GM12878 (cell line): ENCODE data around the gene DNAI7. TPM values are rescaled to one million over a fixed set of nuclear protein-coding genes. Genes with fewer than 3 reads are reported as not detected.

Experiments
- ATAC-seq: fragments of 200-7000 bp; cut with Tn5 transposase; 3 replicates; pipeline ENCODE4 v1.9.1; 2020; ENCODE audit warnings: mild to moderate bottlenecking, moderate library complexity
- BruUV-seq: library from RNA; stranded (reverse); fragments of 400-500 nt; replicated peaks from 2 replicates; lab custom pipeline; 2021; lab: Mats Ljungman, UMichigan
- CTCF ChIA-PET: fragments of 300-600 bp; sonication (Branson Sonifier 250); formaldehyde crosslinking; extraction: SDS; loops from one replicate; lab custom pipeline; 2021; ENCODE audit warnings: inconsistent platforms; lab: Yijun Ruan, JAX
- POLR2A ChIA-PET: fragments of 350-600 bp; formaldehyde crosslinking; extraction: SDS; loops from one replicate; lab custom pipeline; 2021; ENCODE audit warnings: inconsistent platforms; lab: Charles Lee
- RAD21 ChIA-PET: fragments of 300-600 bp; sonication (Branson Sonifier 250); formaldehyde crosslinking; loops from one replicate; lab custom pipeline; 2023; ENCODE audit warnings: antibody characterized with exemption; ENCODE audit not compliant: unreplicated experiment; lab: Charles Lee
- SMC1A ChIA-PET: fragments of 300-600 bp; sonication (Branson Sonifier 250); formaldehyde crosslinking; loops from one replicate; lab custom pipeline; 2023; ENCODE audit not compliant: unreplicated experiment, uncharacterized antibody; lab: Charles Lee
- DNase-seq: peaks from one replicate; pipeline ENCODE4 v3.0.0-alpha.2; 2011; ENCODE audit warnings: low read depth, low spot score
- FAIRE-seq: peaks from 3 replicates; lab custom pipeline; 2011; peaks lifted over from hg19 to GRCh38; lab: Jason Lieb, UNC
- H2AFZ ChIP-seq: 2 replicates; pipeline ENCODE4 v1.6.0; 2011; ENCODE audit warnings: low read depth, low read length, control low read depth; ENCODE audit not compliant: control insufficient read depth
- H3K27ac ChIP-seq: 2 replicates; pipeline ENCODE4 v1.5.1; 2011; ENCODE audit warnings: control low read depth; ENCODE audit not compliant: control insufficient read depth, insufficient read depth
- H3K27me3 ChIP-seq, 2 experiments: replicated peaks in 1 of 2; 2 replicates each; pipeline versions ENCODE4 v1.6.0 to v1.6.1; 2011; ENCODE audit warnings: low read length in 1 of 2; ENCODE audit not compliant: control insufficient read depth in 2 of 2, insufficient read depth in 2 of 2
- H3K36me3 ChIP-seq, 2 experiments: 2 replicates each; pipeline ENCODE4 v1.5.1; 2011; ENCODE audit warnings: low read length in 1 of 2; ENCODE audit not compliant: control insufficient read depth in 2 of 2, insufficient read depth in 2 of 2
- H3K4me1 ChIP-seq: 2 replicates; pipeline ENCODE4 v1.6.1; 2011; ENCODE audit warnings: mild to moderate bottlenecking, low read length, moderate library complexity, mixed read lengths; ENCODE audit not compliant: control insufficient read depth, insufficient read depth
- H3K4me2 ChIP-seq: 2 replicates; pipeline ENCODE4 v1.6.0; 2011; ENCODE audit warnings: control low read depth; ENCODE audit not compliant: control insufficient read depth, insufficient read depth
- H3K4me3 ChIP-seq: fragments of 200-600 bp; sonication (generic); 2 replicates; pipeline ENCODE4 v1.5.1; 2016
- H3K79me2 ChIP-seq: 2 replicates; pipeline ENCODE4 v1.6.0; 2011; ENCODE audit warnings: low read length; ENCODE audit not compliant: control insufficient read depth, insufficient read depth
- H3K9ac ChIP-seq: 2 replicates; pipeline ENCODE4 v1.8.0; 2011; ENCODE audit warnings: low read length, control low read depth, mixed read lengths; ENCODE audit not compliant: control insufficient read depth, insufficient read depth
- H3K9me3 ChIP-seq: replicated peaks from 3 replicates; pipeline ENCODE4 v1.5.1; 2011; ENCODE audit warnings: mild to moderate bottlenecking, low read length; ENCODE audit not compliant: control insufficient read depth, insufficient read depth
- H4K20me1 ChIP-seq: 2 replicates; pipeline ENCODE4 v1.6.0; 2011; ENCODE audit not compliant: control insufficient read depth, insufficient read depth
- CHD1 ChIP-seq: IDR thresholded peaks from 2 replicates; pipeline ENCODE4 v1.6.1; 2012; ENCODE audit warnings: low read depth, low read length, improper control_type of control experiment
- ESRRA ChIP-seq: IDR thresholded peaks from 2 replicates; pipeline ENCODE4 v1.6.1; 2012; ENCODE audit warnings: mild to moderate bottlenecking, low read length, improper control_type of control experiment
- IKZF1 ChIP-seq: fragments of 450-650 bp; conservative IDR thresholded peaks from 2 replicates; pipeline ENCODE4 v1.6.1; 2017; ENCODE audit warnings: antibody characterized with exemption, mild to moderate bottlenecking
- PML ChIP-seq: IDR thresholded peaks from 2 replicates; pipeline ENCODE4 v1.6.1; 2012; ENCODE audit warnings: low read length, inconsistent platforms
- RELA ChIP-seq: fragments of 450-650 bp; IDR thresholded peaks from 2 replicates; pipeline ENCODE4 v1.8.0; 2014; ENCODE audit warnings: borderline replicate concordance; ENCODE audit not compliant: partially characterized antibody
- SREBF2 ChIP-seq: IDR thresholded peaks from 2 replicates; pipeline ENCODE4 v1.6.1; 2012; ENCODE audit warnings: mild to moderate bottlenecking, low read length
- TBL1XR1 ChIP-seq: IDR thresholded peaks from 2 replicates; pipeline ENCODE4 v1.6.1; 2012; ENCODE audit warnings: low read depth, low read length, improper control_type of control experiment
- ZNF217 ChIP-seq: fragments of 450-650 bp; IDR thresholded peaks from 2 replicates; pipeline ENCODE4 v1.6.1; 2017; ENCODE audit warnings: antibody characterized with exemption, mild to moderate bottlenecking
- ZNF592 ChIP-seq: fragments of 450-650 bp; IDR thresholded peaks from 2 replicates; pipeline ENCODE4 v1.6.1; 2017; ENCODE audit warnings: mild to moderate bottlenecking, moderate library complexity
- ZNF622 ChIP-seq: fragments of 450-650 bp; IDR thresholded peaks from 2 replicates; pipeline ENCODE4 v1.6.1; 2017; ENCODE audit warnings: mild to moderate bottlenecking, inconsistent platforms
- ZNF687 ChIP-seq: fragments of 450-650 bp; IDR thresholded peaks from 2 replicates; pipeline ENCODE4 v1.6.1; 2017; ENCODE audit warnings: mild to moderate bottlenecking, moderate library complexity
- WGBS: methylation state at CpG from one replicate; pipeline ENCODE4 v1.1.6; 2016; ENCODE audit warnings: low lambda C conversion rate; ENCODE audit not compliant: insufficient replicate concordance, insufficient coverage; ENCODE audit errors: missing lambda C conversion rate; 5-methylcytosine and 5-hydroxymethylcytosine counted together
- in situ Hi-C: fragments of 300-500 bp; cut with MboI; formaldehyde crosslinking; loops from 9 replicates; pipeline ENCODE4 v1.14.3; 2018; ENCODE audit warnings: mixed read lengths
- intact Hi-C: fragments of 100-400 bp; cut with micrococcal nuclease; formaldehyde crosslinking; loops from one replicate; pipeline ENCODE4 v1.14.2; 2022; ENCODE audit not compliant: unreplicated experiment
- polyA plus RNA-seq, 11 experiments: library from polyadenylated mRNA; depleted of rRNA in 4 of 11; unstranded in 6 of 11; stranded (reverse) in 5 of 11; fragments of >200 nt; fragmentation: Nextera tagmentation in 4 of 11; fragmentation: Illumina TruSeq in 1 of 11; extraction: Ambion mirVana in 4 of 11; extraction: Trizol in 1 of 11; gene quantifications; 1 replicate in 1 of 11; 2 replicates in 10 of 11; pipeline versions ENCODE4 v1.2.1 to v1.2.3, GENCODE V29; 2011 to 2016; ENCODE audit warnings: inconsistent platforms in 2 of 11, missing spikeins in 2 of 11, low read depth in 1 of 11
- total RNA-seq, 4 experiments: library from RNA; depleted of rRNA in 3 of 4; stranded (reverse); fragments of >200 nt in 3 of 4; fragmentation: Illumina TruSeq in 1 of 4; extraction: Trizol in 1 of 4; gene quantifications; 2 replicates each; pipeline versions ENCODE4 v1.2.1 to v1.2.3, GENCODE V29; 2013 to 2021
- TF ChIP-seq, protein P1 (sequence below): IDR thresholded peaks from 2 replicates; pipeline ENCODE4 v1.6.1; 2011; ENCODE audit warnings: low read depth, low read length, improper control_type of control experiment, borderline replicate concordance
- TF ChIP-seq, protein P2 (sequence below): IDR thresholded peaks from 2 replicates; pipeline ENCODE4 v1.6.1; 2011; ENCODE audit warnings: borderline replicate concordance, low read depth, mild to moderate bottlenecking, moderate library complexity, low read length; ENCODE audit not compliant: insufficient read depth, poor library complexity, severe bottlenecking

The DNAI7 gene
- total and polyA plus RNA-seq, 10 of the 15 experiments (the other 5 are each of a cell fraction or from before 2014, with no cell fraction given) = 0.05 to 0.48 (median 0.13) TPM; not detected in 4

- TF ChIP-seq ZNF687 = no peak
These were observed 88.1 kb downstream of the DNAI7 start (continued) for GRCh38 chr12:25106818-25107217.

DNA sequence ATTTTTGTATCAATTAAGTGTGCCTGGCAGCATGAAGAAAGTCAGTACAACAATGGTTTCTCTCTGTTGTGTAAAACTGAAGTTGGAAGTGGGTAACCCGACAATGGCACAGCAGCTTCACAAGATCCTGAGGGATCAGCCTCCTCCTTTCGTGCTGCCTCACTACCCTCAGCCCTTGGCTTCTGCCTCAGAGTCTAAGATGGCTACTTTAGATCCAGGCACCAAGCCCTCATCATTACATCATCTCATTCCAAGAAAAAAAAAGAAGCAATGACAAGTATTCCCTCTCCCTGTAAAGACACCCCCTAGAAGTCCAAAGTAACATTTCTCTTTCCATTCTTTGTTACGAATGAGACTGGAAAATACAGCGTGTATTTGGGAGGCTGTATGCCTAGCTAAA lies 92.6 kb downstream of the DNAI7 start:
- no peaks in the 10 kb centered on the region for H3K9me3 ChIP-seq
- H3K4me1 ChIP-seq = peaks cover 18% of the 10 kb centered on the region
- no peak for FAIRE-seq
- no peaks in the 10 kb centered on the region for H3K79me2 ChIP-seq
- WGBS = 82% methylated on average over 4 of the region's 4 CpGs
- DNase-seq = no peak
- ATAC-seq = no peak
- H3K27ac ChIP-seq = no peak overlapping the region
- ChIA-PET SMC1A (interaction anchor here (0.8 kb wide), 1 partner anchor 109 kb away, joined by 3 read pairs; no protein-coding TSS in a partner anchor), CTCF (no interaction called here), RAD21 (no interaction called here), POLR2A (interaction anchor here (1.0 kb wide), 1 partner anchor 41 kb away, joined by 3 read pairs; no protein-coding TSS in a partner anchor)
- intact Hi-C loops (no loop called here), in situ Hi-C loops (no loop called here)
- peaks cover 6 to 31% of the 10 kb centered on the region in 2 experiments for H3K36me3 ChIP-seq
- H3K4me2 ChIP-seq = no peak overlapping the region
- H3K4me3 ChIP-seq = no peak overlapping the region
- H4K20me1 ChIP-seq = no peaks in the 10 kb centered on the region
- BruUV-seq = no TSS peak
- H2AFZ ChIP-seq = no peak overlapping the region
- no peaks in the 10 kb centered on the region for H3K27me3 ChIP-seq
- H3K9ac ChIP-seq = no peak overlapping the region
- TF ChIP-seq ZNF217 (no peak), ESRRA (no peak), PML (no peak), RELA (no peak), ZNF622 (no peak), SREBF2 (no peak), TBL1XR1 (no peak), CHD1 (no peak), IKZF1 (no peak), ZNF592 (no peak)
- TF ChIP-seq, protein P1, sequence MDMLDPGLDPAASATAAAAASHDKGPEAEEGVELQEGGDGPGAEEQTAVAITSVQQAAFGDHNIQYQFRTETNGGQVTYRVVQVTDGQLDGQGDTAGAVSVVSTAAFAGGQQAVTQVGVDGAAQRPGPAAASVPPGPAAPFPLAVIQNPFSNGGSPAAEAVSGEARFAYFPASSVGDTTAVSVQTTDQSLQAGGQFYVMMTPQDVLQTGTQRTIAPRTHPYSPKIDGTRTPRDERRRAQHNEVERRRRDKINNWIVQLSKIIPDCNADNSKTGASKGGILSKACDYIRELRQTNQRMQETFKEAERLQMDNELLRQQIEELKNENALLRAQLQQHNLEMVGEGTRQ = no peak
- TF ChIP-seq, protein P2, sequence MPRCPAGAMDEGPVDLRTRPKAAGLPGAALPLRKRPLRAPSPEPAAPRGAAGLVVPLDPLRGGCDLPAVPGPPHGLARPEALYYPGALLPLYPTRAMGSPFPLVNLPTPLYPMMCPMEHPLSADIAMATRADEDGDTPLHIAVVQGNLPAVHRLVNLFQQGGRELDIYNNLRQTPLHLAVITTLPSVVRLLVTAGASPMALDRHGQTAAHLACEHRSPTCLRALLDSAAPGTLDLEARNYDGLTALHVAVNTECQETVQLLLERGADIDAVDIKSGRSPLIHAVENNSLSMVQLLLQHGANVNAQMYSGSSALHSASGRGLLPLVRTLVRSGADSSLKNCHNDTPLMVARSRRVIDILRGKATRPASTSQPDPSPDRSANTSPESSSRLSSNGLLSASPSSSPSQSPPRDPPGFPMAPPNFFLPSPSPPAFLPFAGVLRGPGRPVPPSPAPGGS = no peak
